ENCODE data around the gene RSRC1.

Gene RSRC1

DNA sequence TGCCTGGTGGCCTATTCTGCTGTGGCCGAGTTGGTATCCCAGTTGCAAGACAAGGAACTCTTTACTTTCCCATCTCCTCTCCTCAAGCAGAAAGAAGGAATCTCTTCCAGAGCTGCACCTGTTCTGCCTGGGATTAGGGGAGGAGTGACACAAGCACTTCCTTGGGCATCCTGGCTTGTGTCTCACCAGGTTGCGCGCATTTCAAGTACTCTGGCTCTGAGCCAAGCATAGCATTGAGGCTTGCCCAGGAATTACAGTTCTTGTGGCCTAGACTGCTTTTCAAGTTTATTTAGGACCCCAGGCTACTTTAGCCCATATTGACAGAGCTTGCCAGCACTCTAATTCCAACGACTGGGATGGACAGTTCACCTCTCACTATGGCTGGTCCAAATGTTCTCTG lies 150.5 kb downstream of the RSRC1 start:
- TF ChIP-seq, protein P1, sequence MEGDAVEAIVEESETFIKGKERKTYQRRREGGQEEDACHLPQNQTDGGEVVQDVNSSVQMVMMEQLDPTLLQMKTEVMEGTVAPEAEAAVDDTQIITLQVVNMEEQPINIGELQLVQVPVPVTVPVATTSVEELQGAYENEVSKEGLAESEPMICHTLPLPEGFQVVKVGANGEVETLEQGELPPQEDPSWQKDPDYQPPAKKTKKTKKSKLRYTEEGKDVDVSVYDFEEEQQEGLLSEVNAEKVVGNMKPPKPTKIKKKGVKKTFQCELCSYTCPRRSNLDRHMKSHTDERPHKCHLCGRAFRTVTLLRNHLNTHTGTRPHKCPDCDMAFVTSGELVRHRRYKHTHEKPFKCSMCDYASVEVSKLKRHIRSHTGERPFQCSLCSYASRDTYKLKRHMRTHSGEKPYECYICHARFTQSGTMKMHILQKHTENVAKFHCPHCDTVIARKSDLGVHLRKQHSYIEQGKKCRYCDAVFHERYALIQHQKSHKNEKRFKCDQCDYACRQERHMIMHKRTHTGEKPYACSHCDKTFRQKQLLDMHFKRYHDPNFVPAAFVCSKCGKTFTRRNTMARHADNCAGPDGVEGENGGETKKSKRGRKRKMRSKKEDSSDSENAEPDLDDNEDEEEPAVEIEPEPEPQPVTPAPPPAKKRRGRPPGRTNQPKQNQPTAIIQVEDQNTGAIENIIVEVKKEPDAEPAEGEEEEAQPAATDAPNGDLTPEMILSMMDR (IDR thresholded peaks at IDR 0.05; ENCODE audit: extremely low read depth, missing control alignments) = no peak
- DNase-seq (ENCODE audit: low spot score) = no peak

DNA sequence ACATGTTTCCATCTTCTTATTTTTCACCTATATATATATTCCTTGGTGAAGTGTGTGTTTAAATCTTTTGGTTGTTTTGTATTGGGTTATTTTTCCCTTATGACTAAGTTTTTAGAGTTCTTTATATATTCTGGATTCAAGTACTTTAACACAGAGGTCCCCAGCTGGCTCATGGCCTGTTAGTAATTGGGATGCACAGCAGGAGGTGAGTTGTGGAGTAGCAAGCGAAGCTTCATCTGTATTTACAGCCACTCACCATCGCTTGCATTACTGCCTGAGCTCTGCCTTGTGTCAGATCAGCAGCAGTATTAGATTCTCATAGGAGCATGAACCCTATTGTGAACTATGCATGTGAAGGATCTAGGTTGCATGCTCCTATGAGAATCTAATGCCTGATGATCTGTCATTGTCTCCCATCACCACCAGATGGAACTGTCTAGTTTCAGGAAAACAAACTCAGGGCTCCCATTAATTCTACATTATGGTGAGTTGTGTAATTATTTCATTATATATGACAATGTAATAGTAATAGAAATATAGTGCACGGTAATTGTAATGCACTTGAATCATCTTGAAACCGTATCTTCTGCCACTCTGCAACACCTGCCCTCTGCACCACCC lies 151.6 kb downstream of the RSRC1 start:
- no peak for DNase-seq (ENCODE audit: low spot score)
- TF ChIP-seq, protein P1 (IDR thresholded peaks at IDR 0.05; ENCODE audit: extremely low read depth, missing control alignments) = no peak

DNA sequence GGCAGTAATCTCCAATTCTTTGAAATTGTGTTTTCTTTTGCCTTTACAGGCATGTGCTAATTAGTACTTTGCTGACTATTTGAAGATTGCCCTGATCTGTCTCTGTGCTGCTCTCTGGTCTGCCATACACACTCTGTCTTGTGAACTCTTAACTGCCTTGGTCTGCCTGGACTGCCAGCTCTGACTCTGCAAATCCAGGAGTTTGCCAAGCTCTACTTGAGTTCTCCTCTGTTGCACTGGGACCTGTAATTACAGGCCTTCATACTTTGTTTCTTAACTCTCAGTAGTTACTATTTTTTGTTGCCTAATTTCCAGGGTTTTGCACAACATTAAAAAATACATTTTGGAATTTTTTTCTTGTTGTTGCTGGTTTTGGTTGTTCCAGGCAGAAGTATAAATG lies 155.0 kb downstream of the RSRC1 start:
- TF ChIP-seq, protein P1 (IDR thresholded peaks at IDR 0.05; ENCODE audit: extremely low read depth, missing control alignments) = no peak
- no peak for DNase-seq (ENCODE audit: low spot score)

DNA sequence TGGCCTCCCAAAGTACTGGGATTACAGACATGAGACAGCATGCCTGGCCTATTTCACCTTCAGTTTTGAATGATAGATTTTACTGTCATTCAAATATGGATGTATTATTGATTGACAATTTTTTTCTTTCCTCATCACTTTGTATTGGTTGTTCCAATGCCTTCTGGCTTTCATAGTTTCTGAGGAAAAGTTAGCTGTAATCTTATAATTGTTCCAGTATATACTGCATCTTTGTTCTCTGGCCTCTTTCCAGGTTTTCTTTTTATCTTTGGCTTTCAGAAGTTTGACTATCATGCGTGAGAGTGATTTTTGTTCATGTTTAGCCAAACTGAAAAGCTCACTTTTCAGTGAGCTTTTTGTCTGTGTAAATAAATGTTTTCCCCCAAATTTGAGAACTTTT lies 157.1 kb downstream of the RSRC1 start:
- TF ChIP-seq, protein P1 (IDR thresholded peaks at IDR 0.05; ENCODE audit: extremely low read depth, missing control alignments) = no peak
- no peak for DNase-seq (ENCODE audit: low spot score)

DNA sequence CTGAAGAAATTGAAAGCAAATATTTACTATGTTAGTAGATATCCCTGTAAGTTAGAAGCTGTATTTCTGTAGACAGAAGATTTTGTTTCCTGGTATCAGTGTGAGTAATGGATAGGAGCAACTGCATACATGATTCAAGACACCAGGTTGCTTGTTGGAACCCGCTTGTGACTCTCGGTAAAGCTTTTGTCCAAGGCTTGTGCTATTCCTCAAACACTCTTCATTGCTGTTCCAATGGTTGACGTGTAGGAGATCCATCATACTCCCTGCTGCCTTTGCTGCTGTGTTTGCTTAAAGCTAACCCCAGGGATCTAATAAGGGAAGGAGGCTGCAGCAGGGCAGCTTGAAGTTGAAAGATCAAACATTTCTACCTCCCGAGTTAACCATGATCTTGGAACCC lies 160.1 kb downstream of the RSRC1 start:
- TF ChIP-seq, protein P1 (IDR thresholded peaks at IDR 0.05; ENCODE audit: extremely low read depth, missing control alignments) = no peak
- DNase-seq (ENCODE audit: low spot score) = no peak

DNA sequence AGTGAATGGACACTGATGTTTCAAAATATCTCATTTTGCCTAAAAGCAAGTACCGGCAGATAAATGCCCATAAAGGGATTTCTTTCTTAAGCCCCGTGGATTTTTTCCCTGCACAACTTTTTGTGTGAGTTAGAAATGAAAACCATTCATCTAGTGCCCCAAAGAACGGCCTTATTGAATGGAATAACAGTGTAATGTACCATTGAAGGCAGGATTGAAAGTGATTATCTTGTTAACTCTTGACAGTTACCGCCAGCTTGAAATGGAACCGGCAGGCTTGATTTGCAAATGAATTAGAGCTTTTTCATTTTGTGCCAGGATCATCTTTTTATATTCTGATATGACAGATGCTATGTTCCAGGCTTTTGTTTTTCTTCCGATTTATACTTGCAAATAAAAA lies 162.2 kb downstream of the RSRC1 start:
- no peak for DNase-seq (ENCODE audit: low spot score)
- TF ChIP-seq, protein P1 (IDR thresholded peaks at IDR 0.05; ENCODE audit: extremely low read depth, missing control alignments) = no peak

DNA sequence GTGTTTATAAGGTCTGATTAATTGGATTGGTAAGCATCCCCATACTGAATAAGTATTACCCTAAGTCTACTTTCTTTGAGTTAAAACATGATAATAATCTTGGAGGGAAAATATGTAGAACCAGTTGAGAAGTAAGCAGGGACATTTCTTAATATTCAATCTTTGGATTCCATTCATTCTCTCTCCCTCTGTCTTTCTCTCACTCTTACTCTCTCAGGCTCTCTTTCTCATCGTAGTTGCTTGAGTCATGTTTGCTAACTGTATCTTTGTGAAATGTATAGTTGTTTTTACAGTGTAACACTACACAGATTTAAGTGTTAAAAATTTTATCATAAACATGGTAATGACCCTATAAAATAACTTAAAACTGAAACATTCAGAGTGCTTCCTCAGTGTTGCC lies 163.8 kb downstream of the RSRC1 start:
- TF ChIP-seq, protein P1 (IDR thresholded peaks at IDR 0.05; ENCODE audit: extremely low read depth, missing control alignments) = no peak
- no peak for DNase-seq (ENCODE audit: low spot score)
